ENCODE results near the gene RASAL2. TPM values are rescaled to one million over a fixed set of nuclear protein-coding genes. Genes with fewer than 3 reads are reported as not detected.

The RASAL2 gene
- total RNA-seq, 2 experiments from 2014 or later, result not detected

DNA sequence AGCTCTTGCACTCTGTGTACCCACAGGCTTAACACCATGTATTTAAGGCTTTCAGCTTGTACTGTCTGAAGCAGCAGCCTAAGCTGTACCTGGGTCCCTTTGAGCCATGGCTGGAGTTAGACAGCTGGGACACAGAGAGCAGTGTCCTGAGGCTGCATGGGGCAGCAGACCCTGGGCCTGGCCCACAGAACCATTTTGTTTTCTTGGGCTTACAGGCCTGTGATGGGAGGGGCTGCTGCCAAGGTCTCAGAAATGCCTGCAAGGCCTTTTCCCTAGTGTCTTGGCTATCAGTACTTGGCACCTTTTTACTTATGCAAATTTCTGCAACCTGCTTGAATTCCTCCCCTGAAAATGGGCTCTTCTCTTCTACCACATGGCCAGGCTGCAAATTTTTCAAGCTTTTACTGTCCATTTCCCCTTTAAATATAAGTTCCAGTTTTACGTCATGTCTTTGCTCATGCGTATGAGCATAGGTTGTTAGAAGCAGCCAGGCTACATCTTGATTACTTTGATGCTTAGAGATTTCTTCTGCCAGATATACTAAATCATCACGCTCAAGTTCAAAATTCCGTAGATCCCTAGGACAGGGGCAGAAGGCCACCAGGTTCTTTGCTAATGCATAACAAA is 259.0 kb downstream of the RASAL2 start:
- Mint-ChIP-seq H3K36me3 (ENCODE audit: low read depth) (no peaks in the 10 kb centered on the region), H3K27me3 (no peaks in the 10 kb centered on the region), H3K4me3 (no peak overlapping the region), H3K27ac (no peak overlapping the region), H3K9me3 (peaks cover 6% of the 10 kb centered on the region), H3K4me1 (ENCODE audit: low read depth) (no peaks in the 10 kb centered on the region)
- intact Hi-C loops (cut with micrococcal nuclease), result no loop called here
- no peak for DNase-seq
- POLR2A ChIA-PET, result no interaction called here
- TF ChIP-seq, protein P1, sequence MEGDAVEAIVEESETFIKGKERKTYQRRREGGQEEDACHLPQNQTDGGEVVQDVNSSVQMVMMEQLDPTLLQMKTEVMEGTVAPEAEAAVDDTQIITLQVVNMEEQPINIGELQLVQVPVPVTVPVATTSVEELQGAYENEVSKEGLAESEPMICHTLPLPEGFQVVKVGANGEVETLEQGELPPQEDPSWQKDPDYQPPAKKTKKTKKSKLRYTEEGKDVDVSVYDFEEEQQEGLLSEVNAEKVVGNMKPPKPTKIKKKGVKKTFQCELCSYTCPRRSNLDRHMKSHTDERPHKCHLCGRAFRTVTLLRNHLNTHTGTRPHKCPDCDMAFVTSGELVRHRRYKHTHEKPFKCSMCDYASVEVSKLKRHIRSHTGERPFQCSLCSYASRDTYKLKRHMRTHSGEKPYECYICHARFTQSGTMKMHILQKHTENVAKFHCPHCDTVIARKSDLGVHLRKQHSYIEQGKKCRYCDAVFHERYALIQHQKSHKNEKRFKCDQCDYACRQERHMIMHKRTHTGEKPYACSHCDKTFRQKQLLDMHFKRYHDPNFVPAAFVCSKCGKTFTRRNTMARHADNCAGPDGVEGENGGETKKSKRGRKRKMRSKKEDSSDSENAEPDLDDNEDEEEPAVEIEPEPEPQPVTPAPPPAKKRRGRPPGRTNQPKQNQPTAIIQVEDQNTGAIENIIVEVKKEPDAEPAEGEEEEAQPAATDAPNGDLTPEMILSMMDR (IDR thresholded peaks at IDR 0.05), result no peak
- no peak for ATAC-seq
- CTCF ChIA-PET, result interaction anchor here (1.0 kb wide), 1 partner anchor 9 kb away, joined by 3 read pairs; no protein-coding TSS in a partner anchor

- H3K27me3 Mint-ChIP-seq, result no peaks in the 10 kb centered on the region
- no peak overlapping the region for H3K27ac Mint-ChIP-seq
- POLR2A ChIA-PET, result interaction anchor here (0.6 kb wide), 1 partner anchor 56 kb away, joined by 4 read pairs; no protein-coding TSS in a partner anchor
- no peak overlapping the region for H3K4me3 Mint-ChIP-seq
- TF ChIP-seq, protein P1 (IDR thresholded peaks at IDR 0.05), result no peak
- CTCF ChIA-PET, result interaction anchor here (1.0 kb wide), 1 partner anchor 10 kb away, joined by 3 read pairs; no protein-coding TSS in a partner anchor
- no peak for DNase-seq
- ATAC-seq, result no peak
- H3K4me1 Mint-ChIP-seq (ENCODE audit: low read depth), result no peaks in the 10 kb centered on the region
- intact Hi-C loops (cut with micrococcal nuclease), result no loop called here
- H3K36me3 Mint-ChIP-seq (ENCODE audit: low read depth), result no peaks in the 10 kb centered on the region
- peaks cover 6% of the 10 kb centered on the region for H3K9me3 Mint-ChIP-seq
Measured at GRCh38 chr1:178353524-178353923, 259.6 kb downstream of the RASAL2 start.

GRCh38 chr1:178354816-178355215 is 260.9 kb downstream of the RASAL2 start:
- DNase-seq, result no peak
- no peak overlapping the region for H3K27ac Mint-ChIP-seq
- no peak for ATAC-seq
- peaks cover 6% of the 10 kb centered on the region for H3K9me3 Mint-ChIP-seq
- CTCF ChIA-PET, result no interaction called here
- H3K4me1 Mint-ChIP-seq (ENCODE audit: low read depth), result no peaks in the 10 kb centered on the region
- TF ChIP-seq, protein P1 (IDR thresholded peaks at IDR 0.05), result no peak
- no peaks in the 10 kb centered on the region for H3K36me3 Mint-ChIP-seq (ENCODE audit: low read depth)
- H3K27me3 Mint-ChIP-seq, result no peaks in the 10 kb centered on the region
- intact Hi-C loops (cut with micrococcal nuclease), result no loop called here
- POLR2A ChIA-PET, result no interaction called here
- no peak overlapping the region for H3K4me3 Mint-ChIP-seq

DNA sequence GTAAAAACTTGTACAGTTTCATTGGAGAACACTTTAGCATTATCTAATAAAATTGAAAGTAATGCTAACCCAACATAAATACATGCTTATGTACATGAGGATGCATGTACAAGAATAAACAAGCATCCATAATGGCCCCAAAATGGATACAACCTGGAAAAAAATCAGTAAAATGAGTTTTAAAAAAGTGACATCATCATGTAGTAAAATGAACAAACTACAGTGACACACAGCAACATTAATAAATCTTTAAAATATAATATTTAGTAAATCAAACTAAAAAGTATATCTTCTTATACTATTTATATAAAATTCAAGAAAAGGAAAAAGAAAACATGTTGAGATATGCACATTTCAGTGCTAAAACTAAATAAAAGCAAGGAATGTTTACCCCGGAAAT is 262.4 kb downstream of the RASAL2 start:
- H3K27ac Mint-ChIP-seq, result no peak overlapping the region
- DNase-seq, result no peak
- no peaks in the 10 kb centered on the region for H3K4me1 Mint-ChIP-seq (ENCODE audit: low read depth)
- ATAC-seq, result no peak
- H3K27me3 Mint-ChIP-seq, result no peaks in the 10 kb centered on the region
- peaks cover 6% of the 10 kb centered on the region for H3K9me3 Mint-ChIP-seq
- H3K4me3 Mint-ChIP-seq, result no peak overlapping the region
- POLR2A ChIA-PET, result no interaction called here
- TF ChIP-seq, protein P1 (IDR thresholded peaks at IDR 0.05), result no peak
- intact Hi-C loops (cut with micrococcal nuclease), result no loop called here
- no peaks in the 10 kb centered on the region for H3K36me3 Mint-ChIP-seq (ENCODE audit: low read depth)
- CTCF ChIA-PET, result no interaction called here

GRCh38 chr1:178358456-178358855 is 264.6 kb downstream of the RASAL2 start:
- ChIA-PET POLR2A (no interaction called here), CTCF (no interaction called here)
- Mint-ChIP-seq H3K27me3 (no peaks in the 10 kb centered on the region), H3K4me1 (ENCODE audit: low read depth) (no peaks in the 10 kb centered on the region), H3K4me3 (no peak overlapping the region), H3K9me3 (peaks cover under 1% of the 10 kb centered on the region), H3K27ac (no peak overlapping the region), H3K36me3 (ENCODE audit: low read depth) (no peaks in the 10 kb centered on the region)
- TF ChIP-seq, protein P1 (IDR thresholded peaks at IDR 0.05), result no peak
- no peak for ATAC-seq
- no peak for DNase-seq
- intact Hi-C loops (cut with micrococcal nuclease), result no loop called here

Data from activated CD8-positive, alpha-beta T cell treated with anti-CD3 and anti-CD28 coated beads for 36 hours (primary cell).